ENCODE measurements around the gene KDM2A.

DNA sequence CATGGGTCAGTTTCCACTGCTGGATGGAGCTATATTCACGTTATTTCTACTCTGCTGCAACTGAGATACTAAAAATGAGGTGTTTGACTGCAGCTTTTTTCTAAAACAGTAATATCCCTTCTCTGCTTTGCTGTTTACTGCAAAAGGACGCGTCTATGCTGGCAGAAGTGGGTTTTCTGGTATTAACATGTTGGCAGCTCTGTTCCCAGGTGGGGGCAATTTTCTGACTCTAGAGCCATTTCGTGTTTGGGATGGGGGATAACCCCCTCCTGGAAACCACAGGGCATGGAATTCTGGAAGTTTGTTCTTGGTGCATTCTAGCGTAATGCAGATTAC lies 152.1 kb downstream of the KDM2A start:
- TF ChIP-seq, protein P1, sequence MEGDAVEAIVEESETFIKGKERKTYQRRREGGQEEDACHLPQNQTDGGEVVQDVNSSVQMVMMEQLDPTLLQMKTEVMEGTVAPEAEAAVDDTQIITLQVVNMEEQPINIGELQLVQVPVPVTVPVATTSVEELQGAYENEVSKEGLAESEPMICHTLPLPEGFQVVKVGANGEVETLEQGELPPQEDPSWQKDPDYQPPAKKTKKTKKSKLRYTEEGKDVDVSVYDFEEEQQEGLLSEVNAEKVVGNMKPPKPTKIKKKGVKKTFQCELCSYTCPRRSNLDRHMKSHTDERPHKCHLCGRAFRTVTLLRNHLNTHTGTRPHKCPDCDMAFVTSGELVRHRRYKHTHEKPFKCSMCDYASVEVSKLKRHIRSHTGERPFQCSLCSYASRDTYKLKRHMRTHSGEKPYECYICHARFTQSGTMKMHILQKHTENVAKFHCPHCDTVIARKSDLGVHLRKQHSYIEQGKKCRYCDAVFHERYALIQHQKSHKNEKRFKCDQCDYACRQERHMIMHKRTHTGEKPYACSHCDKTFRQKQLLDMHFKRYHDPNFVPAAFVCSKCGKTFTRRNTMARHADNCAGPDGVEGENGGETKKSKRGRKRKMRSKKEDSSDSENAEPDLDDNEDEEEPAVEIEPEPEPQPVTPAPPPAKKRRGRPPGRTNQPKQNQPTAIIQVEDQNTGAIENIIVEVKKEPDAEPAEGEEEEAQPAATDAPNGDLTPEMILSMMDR (IDR thresholded peaks at IDR 0.05), result no peak
- no peak for TF ChIP-seq POLR2AphosphoS5 (IDR thresholded peaks at IDR 0.05)
- TF ChIP-seq POLR2A (IDR thresholded peaks at IDR 0.05; ENCODE audit: low read depth), result no peak
- TF ChIP-seq EP300 (IDR thresholded peaks at IDR 0.05), result no peak
